ENCODE measurements around the gene TRPC4. TPM values are rescaled to one million over a fixed set of nuclear protein-coding genes. Genes with fewer than 3 reads are reported as not detected.

Gene TRPC4
- total RNA-seq, 1 donor from 2014 or later: 14.7 TPM

GRCh38 chr13:37666036-37666435, 203.5 kb downstream of the TRPC4 start:
- DNase-seq (ENCODE audit: low spot score in 2 of 2) (no peak), FAIRE-seq (no peak)

GRCh38 chr13:37665420-37665819, 204.2 kb downstream of the TRPC4 start:
- FAIRE-seq: no peak
- no peak for DNase-seq (ENCODE audit: low spot score in 2 of 2)

- FAIRE-seq: no peak
- no peak for DNase-seq (ENCODE audit: low spot score in 2 of 2)
These were observed 205.8 kb downstream of the TRPC4 start for GRCh38 chr13:37663724-37664123.

GRCh38 chr13:37662624-37663023, 206.9 kb downstream of the TRPC4 start:
- FAIRE-seq (no peak), DNase-seq (ENCODE audit: low spot score in 2 of 2) (no peak)

GRCh38 chr13:37657956-37658355, 211.6 kb downstream of the TRPC4 start:
- no peak for FAIRE-seq
- no peak for DNase-seq (ENCODE audit: low spot score in 2 of 2)

- FAIRE-seq (no peak), DNase-seq (ENCODE audit: low spot score in 2 of 2) (no peak)
These were observed 212.4 kb downstream of the TRPC4 start for GRCh38 chr13:37657134-37657533.

- FAIRE-seq: no peak
- no peak for DNase-seq (ENCODE audit: low spot score in 2 of 2)
These were observed 213.2 kb downstream of the TRPC4 start for GRCh38 chr13:37656247-37656940.

GRCh38 chr13:37652596-37652995, 217.0 kb downstream of the TRPC4 start:
- FAIRE-seq (no peak), DNase-seq (ENCODE audit: low spot score in 2 of 2) (no peak)

GRCh38 chr13:37651891-37652290, 217.7 kb downstream of the TRPC4 start:
- FAIRE-seq (no peak), DNase-seq (ENCODE audit: low spot score in 2 of 2) (no peak)

GRCh38 chr13:37648609-37649008, 221.0 kb downstream of the TRPC4 start:
- no peak for DNase-seq (ENCODE audit: low spot score in 2 of 2)
- no peak for FAIRE-seq

- DNase-seq (ENCODE audit: low spot score in 2 of 2) (no peak), FAIRE-seq (no peak)
These were observed 222.4 kb downstream of the TRPC4 start for GRCh38 chr13:37647031-37647650.

- DNase-seq (ENCODE audit: low spot score in 2 of 2): no peak
- FAIRE-seq: no peak
These were observed 223.0 kb downstream of the TRPC4 start for GRCh38 chr13:37646531-37646930.

GRCh38 chr13:37645181-37645740, 224.3 kb downstream of the TRPC4 start:
- FAIRE-seq (no peak), DNase-seq (ENCODE audit: low spot score in 2 of 2) (no peak)

GRCh38 chr13:37641391-37641790, 228.2 kb downstream of the TRPC4 start:
- FAIRE-seq (no peak), DNase-seq (ENCODE audit: low spot score in 2 of 2) (no peak)

GRCh38 chr13:37640499-37640898, 229.1 kb downstream of the TRPC4 start:
- FAIRE-seq: peak; percentile 37
- peak in 1 of 2 donors; percentile 9 for DNase-seq (ENCODE audit: low spot score in 2 of 2)

- no peak for FAIRE-seq
- no peak for DNase-seq (ENCODE audit: low spot score in 2 of 2)
These were observed 232.9 kb downstream of the TRPC4 start for GRCh38 chr13:37636701-37637100.

GRCh38 chr13:37632294-37632693, 237.3 kb downstream of the TRPC4 start:
- FAIRE-seq (no peak), DNase-seq (ENCODE audit: low spot score in 2 of 2) (no peak)

GRCh38 chr13:37627428-37627827, 242.1 kb downstream of the TRPC4 start:
- FAIRE-seq (no peak), DNase-seq (ENCODE audit: low spot score in 2 of 2) (no peak)

- DNase-seq (ENCODE audit: low spot score in 2 of 2): no peak
- FAIRE-seq: no peak
These were observed 247.7 kb downstream of the TRPC4 start for GRCh38 chr13:37621811-37622361.

GRCh38 chr13:37618554-37618953, 251.0 kb downstream of the TRPC4 start:
- FAIRE-seq (no peak), DNase-seq (ENCODE audit: low spot score in 2 of 2) (no peak)

GRCh38 chr13:37617173-37617572, 252.4 kb downstream of the TRPC4 start:
- FAIRE-seq (no peak), DNase-seq (ENCODE audit: low spot score in 2 of 2) (no peak)

- DNase-seq (ENCODE audit: low spot score in 2 of 2) (no peak), FAIRE-seq (no peak)
These were observed 253.4 kb downstream of the TRPC4 start for GRCh38 chr13:37616131-37616530.
